Spleen (tissue), 11 donors: ENCODE results near the gene ZXDC. TPM values are rescaled to one million over a fixed set of nuclear protein-coding genes. Genes with fewer than 3 reads are reported as not detected.

Source experiments
- DNase-seq: peaks from one replicate; pipeline ENCODE4 v3.0.0-alpha.2; 2020
- H3K27ac ChIP-seq, 8 donors: fragments of 200-600 bp; sonication (generic) in 7 of 8; 1 replicate in 4 of 8; 2 replicates in 4 of 8; pipeline versions ENCODE4 v1.5.0 to v1.8.0; 2016 to 2021; ENCODE audit warnings: inconsistent platforms in 4 of 8, mild to moderate bottlenecking in 4 of 8, moderate library complexity in 1 of 8
- H3K27me3 ChIP-seq, 7 donors: fragments of 200-600 bp; sonication (generic) in 6 of 7; replicated peaks in 1 of 7; 1 replicate in 4 of 7; 2 replicates in 3 of 7; pipeline versions ENCODE4 v1.5.0 to v1.8.0; 2016 to 2021; ENCODE audit warnings: inconsistent platforms in 3 of 7, mild to moderate bottlenecking in 1 of 7
- H3K36me3 ChIP-seq, 6 donors: fragments of 200-600 bp; sonication (generic) in 5 of 6; 1 replicate in 4 of 6; 2 replicates in 2 of 6; pipeline versions ENCODE4 v1.5.0 to v1.8.0; 2016 to 2021; ENCODE audit warnings: inconsistent platforms in 2 of 6
- H3K4me1 ChIP-seq, 6 donors: fragments of 200-600 bp; sonication (generic) in 5 of 6; 1 replicate in 3 of 6; 2 replicates in 3 of 6; pipeline versions ENCODE4 v1.5.0 to v1.8.0; 2016 to 2021; ENCODE audit warnings: inconsistent platforms in 3 of 6
- H3K4me3 ChIP-seq, 8 donors: fragments of 200-600 bp; sonication (generic) in 7 of 8; 1 replicate in 4 of 8; 2 replicates in 4 of 8; pipeline versions ENCODE4 v1.5.0 to v1.8.0; 2016 to 2021; ENCODE audit warnings: inconsistent platforms in 4 of 8, mild to moderate bottlenecking in 4 of 8, moderate library complexity in 2 of 8
- H3K9me3 ChIP-seq, 8 donors: fragments of 200-600 bp; sonication (generic) in 7 of 8; 1 replicate in 4 of 8; 2 replicates in 4 of 8; pipeline versions ENCODE4 v1.5.0 to v1.8.0; 2016 to 2021; ENCODE audit warnings: inconsistent platforms in 4 of 8
- POLR2A ChIP-seq, 3 donors: fragments of 450-650 bp; IDR thresholded peaks; one replicate each; pipeline ENCODE4 v1.5.1; 2017; ENCODE audit warnings: antibody characterized with exemption in 3 of 3, mild to moderate bottlenecking in 1 of 3
- POLR2AphosphoS5 ChIP-seq, 3 donors: sonication (generic); formaldehyde crosslinking; IDR thresholded peaks; one replicate each; pipeline ENCODE4 v1.5.1; 2017; ENCODE audit warnings: antibody characterized with exemption in 3 of 3
- WGBS, 5 donors: extraction: QIAGEN DNeasy Blood & Tissue Kit in 3 of 5; methylation state at CpG; one replicate each; pipeline versions ENCODE4 v1.1.5 to v1.1.7; 2013 to 2018; 5-methylcytosine and 5-hydroxymethylcytosine counted together
- intact Hi-C: fragments of 100-400 bp; cut with DNase I; formaldehyde crosslinking; loops from one replicate; pipeline ENCODE4 v1.15.0; 2023; ENCODE audit warnings: low total_unique reads
- polyA plus RNA-seq, 3 donors: library from polyadenylated mRNA; stranded (reverse); fragments of 200-250 nt; gene quantifications; one replicate each; pipeline ENCODE4 v1.2.1, GENCODE V29; 2013
- total RNA-seq, 7 donors: library from RNA; depleted of rRNA in 3 of 7; stranded (reverse); fragments of >200 nt in 3 of 7; fragmentation: NEBNext Ultra II Directional in 4 of 7; extraction: Animal tissue kit (Norgen Biotek cat#: 25700) in 4 of 7; gene quantifications; one replicate each; pipeline versions ENCODE4 v1.1.0 to v1.2.1, GENCODE V29; 2016 to 2021
- TF ChIP-seq, protein P1 (sequence below), 11 experiments: fragments of 200-600 bp in 7 of 11; fragments of 450-650 bp in 4 of 11; sonication (generic) in 4 of 11; IDR thresholded peaks in 8 of 11; conservative IDR thresholded peaks in 3 of 11; 1 replicate in 7 of 11; 2 replicates in 4 of 11; pipeline versions ENCODE4 v1.4.0 to v1.8.0; 2016 to 2021; ENCODE audit warnings: antibody characterized with exemption in 11 of 11, inconsistent platforms in 4 of 11, mild to moderate bottlenecking in 1 of 11
- donor health status: healthy with polysubstance abuse.
- donor health status: DM: no; HTN: no; CAD: no; lungs with moderate emphysema.
- donor health status: DM: no; HTN: no; CAD: no.
- donor health status: Bipolar disorder and iron deficiency.
- donor health status: healthy.
- donor health status: DM: no; HTN: no; CAD: no.
- donor health status: DM: yes; HTN: yes; CAD: no.

Gene ZXDC
- total and polyA plus RNA-seq, 10 donors, result 7.5 to 75.3 (median 48.1) TPM

DNA sequence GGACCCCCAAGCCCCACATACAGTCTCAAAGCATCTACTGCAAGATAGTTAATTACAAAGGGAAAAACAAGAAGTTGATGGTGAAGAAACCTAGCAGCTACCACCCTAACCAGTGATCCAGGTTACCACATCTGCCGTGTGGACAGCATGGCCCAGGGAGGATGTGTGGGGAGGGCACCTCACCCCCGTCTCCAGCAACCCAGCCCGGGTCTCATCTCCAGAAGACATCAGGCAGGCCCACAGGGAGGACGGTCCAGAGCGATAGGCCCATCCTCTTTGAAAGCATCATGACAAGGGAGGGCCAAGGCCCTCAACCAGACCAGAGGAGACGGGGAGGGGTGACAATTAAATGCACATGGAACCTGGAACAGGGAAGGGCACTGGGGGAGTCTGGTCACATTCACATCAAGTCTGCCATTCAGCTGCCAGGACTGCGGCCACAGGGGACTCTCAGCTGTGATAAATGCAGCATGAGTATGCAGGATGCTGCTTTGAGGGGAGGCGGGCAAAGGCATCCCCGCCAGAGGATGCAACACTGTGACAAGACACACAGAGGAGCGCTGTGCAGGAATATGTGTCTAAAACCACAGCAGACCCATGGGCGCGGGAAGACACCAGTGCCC lies 18.8 kb downstream of the ZXDC start:
- peaks cover 0 to 46% (median 7%) of the 10 kb centered on the region in 6 donors for H3K4me1 ChIP-seq
- DNase-seq, result peak; percentile 47
- intact Hi-C loops, result no loop called here
- H3K27ac ChIP-seq, result peak overlapping the region in 3 of 8 donors; percentile 17 to 42 (median 24)
- no peaks in the 10 kb centered on the region for H3K9me3 ChIP-seq
- WGBS, 5 donors, result 74 to 92% (median 90%) methylated on average over 12 of the region's 12 CpGs
- H3K27me3 ChIP-seq, result no peaks in the 10 kb centered on the region
- no peak overlapping the region for H3K4me3 ChIP-seq
- no peak for TF ChIP-seq POLR2AphosphoS5 (IDR thresholded peaks at IDR 0.05)
- no peak for TF ChIP-seq POLR2A (IDR thresholded peaks at IDR 0.05)
- TF ChIP-seq, protein P1, sequence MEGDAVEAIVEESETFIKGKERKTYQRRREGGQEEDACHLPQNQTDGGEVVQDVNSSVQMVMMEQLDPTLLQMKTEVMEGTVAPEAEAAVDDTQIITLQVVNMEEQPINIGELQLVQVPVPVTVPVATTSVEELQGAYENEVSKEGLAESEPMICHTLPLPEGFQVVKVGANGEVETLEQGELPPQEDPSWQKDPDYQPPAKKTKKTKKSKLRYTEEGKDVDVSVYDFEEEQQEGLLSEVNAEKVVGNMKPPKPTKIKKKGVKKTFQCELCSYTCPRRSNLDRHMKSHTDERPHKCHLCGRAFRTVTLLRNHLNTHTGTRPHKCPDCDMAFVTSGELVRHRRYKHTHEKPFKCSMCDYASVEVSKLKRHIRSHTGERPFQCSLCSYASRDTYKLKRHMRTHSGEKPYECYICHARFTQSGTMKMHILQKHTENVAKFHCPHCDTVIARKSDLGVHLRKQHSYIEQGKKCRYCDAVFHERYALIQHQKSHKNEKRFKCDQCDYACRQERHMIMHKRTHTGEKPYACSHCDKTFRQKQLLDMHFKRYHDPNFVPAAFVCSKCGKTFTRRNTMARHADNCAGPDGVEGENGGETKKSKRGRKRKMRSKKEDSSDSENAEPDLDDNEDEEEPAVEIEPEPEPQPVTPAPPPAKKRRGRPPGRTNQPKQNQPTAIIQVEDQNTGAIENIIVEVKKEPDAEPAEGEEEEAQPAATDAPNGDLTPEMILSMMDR (IDR thresholded peaks at IDR 0.05 in 8 of 11, conservative IDR thresholded peaks at IDR 0.05 in 3 of 11), result no peak
- H3K36me3 ChIP-seq, result peaks cover 5 to 100% (median 75%) of the 10 kb centered on the region in 6 donors

DNA sequence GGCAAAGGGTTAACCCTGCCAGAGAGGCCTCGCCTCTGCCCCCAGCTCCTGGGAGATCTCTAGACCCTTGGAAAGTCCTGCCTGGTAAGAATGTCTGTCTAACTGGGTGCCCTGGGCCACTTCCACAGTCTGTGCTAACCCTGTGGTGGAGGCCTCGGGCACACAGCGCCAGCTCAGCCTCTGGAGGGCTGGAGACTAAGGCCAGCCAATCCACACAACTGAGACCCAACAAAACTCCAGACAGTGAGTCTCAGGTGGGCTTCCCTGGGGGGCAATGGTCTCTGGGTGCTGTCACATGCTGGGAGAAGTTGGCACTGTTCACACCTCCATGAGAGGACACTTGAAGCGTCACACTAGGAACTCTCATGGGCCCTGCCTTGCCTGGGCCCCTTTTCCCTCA lies 19.5 kb downstream of the ZXDC start:
- peak overlapping the region in 3 of 8 donors; percentile 17 to 42 (median 24) for H3K27ac ChIP-seq
- 67 to 92% (median 76%) methylated on average over 3 to 4 of the region's 4 CpGs for WGBS, 5 donors
- peak; percentile 72 for DNase-seq
- H3K4me3 ChIP-seq, result no peak overlapping the region
- intact Hi-C loops, result no loop called here
- no peaks in the 10 kb centered on the region for H3K9me3 ChIP-seq
- H3K4me1 ChIP-seq, result peaks cover 0 to 46% (median 8%) of the 10 kb centered on the region in 6 donors
- H3K36me3 ChIP-seq, result peaks cover 5 to 100% (median 75%) of the 10 kb centered on the region in 6 donors
- no peaks in the 10 kb centered on the region for H3K27me3 ChIP-seq
- TF ChIP-seq POLR2A (IDR thresholded peaks at IDR 0.05), result no peak
- TF ChIP-seq, protein P1 (IDR thresholded peaks at IDR 0.05 in 8 of 11, conservative IDR thresholded peaks at IDR 0.05 in 3 of 11), result no peak
- no peak for TF ChIP-seq POLR2AphosphoS5 (IDR thresholded peaks at IDR 0.05)

DNA sequence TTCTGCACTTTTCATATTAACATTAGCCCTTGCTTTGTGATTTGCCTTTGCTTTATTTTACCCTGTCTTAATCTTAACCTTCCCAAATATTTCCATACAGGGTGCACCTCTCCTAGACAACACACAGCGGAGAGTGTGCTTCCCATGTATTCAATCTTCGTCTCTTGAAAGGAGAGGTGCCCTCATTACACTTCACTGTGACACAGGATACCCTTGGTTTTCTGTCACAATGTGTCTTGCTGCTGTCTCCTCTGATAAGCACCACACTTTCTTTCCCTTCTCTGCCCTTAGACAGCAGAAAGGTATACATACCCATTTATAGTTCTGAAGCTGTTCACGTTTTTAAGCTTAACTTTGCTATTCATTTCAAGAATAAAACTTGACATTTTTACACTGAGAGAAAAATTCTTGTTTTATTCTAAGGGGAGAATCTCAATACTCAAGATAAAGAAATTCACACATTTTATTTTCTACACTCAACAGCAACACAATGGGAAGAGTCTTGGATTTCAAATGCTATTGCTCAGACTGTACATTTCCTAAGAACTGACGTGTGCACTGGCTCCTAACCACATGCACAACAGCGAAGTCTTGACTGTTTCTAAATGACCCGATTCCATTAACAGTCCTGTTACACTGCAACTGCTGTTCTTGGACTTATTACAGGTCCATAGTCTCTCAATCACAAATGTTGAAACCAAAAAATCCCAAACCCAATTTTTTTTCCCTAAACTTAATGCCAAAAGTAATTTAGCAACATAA lies 21.1 kb downstream of the ZXDC start:
- DNase-seq, result no peak
- no peaks in the 10 kb centered on the region for H3K27me3 ChIP-seq
- WGBS, 5 donors, result 75 to 89% (median 88%) methylated on average over 6 of the region's 6 CpGs
- peaks cover under 1 to 100% (median 74%) of the 10 kb centered on the region in 6 donors for H3K36me3 ChIP-seq
- peaks cover 0 to 37% (median 9%) of the 10 kb centered on the region in 6 donors for H3K4me1 ChIP-seq
- no peak overlapping the region for H3K27ac ChIP-seq
- H3K9me3 ChIP-seq, result no peaks in the 10 kb centered on the region
- TF ChIP-seq POLR2AphosphoS5 (IDR thresholded peaks at IDR 0.05) (no peak), POLR2A (IDR thresholded peaks at IDR 0.05) (no peak)
- TF ChIP-seq, protein P1 (IDR thresholded peaks at IDR 0.05 in 8 of 11, conservative IDR thresholded peaks at IDR 0.05 in 3 of 11), result no peak
- intact Hi-C loops, result no loop called here
- H3K4me3 ChIP-seq, result no peak overlapping the region

DNA sequence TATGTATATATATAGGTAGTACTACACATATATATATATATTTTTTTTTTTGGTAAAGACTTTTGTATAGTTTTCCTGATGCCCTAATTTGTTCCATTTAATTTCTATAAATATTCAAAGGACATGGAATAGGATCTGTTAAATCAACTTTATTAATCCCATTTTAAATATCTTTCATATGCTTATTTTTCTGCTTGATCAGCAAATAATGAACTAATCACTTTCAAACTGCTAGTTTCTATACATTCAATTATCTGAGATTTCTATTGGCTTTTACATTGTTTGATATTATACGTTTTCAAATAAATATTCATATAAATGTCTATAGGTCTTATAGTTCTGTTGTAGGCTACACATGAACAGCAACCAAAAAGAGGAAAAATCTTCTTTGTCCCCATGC lies 21.7 kb downstream of the ZXDC start:
- TF ChIP-seq, protein P1 (IDR thresholded peaks at IDR 0.05 in 8 of 11, conservative IDR thresholded peaks at IDR 0.05 in 3 of 11), result no peak
- TF ChIP-seq POLR2A (IDR thresholded peaks at IDR 0.05) (no peak), POLR2AphosphoS5 (IDR thresholded peaks at IDR 0.05) (no peak)
- Histone ChIP-seq H3K4me1 (peaks cover 0 to 34% (median 9%) of the 10 kb centered on the region in 6 donors), H3K9me3 (no peaks in the 10 kb centered on the region), H3K36me3 (peaks cover 0 to 100% (median 69%) of the 10 kb centered on the region in 6 donors), H3K27ac (no peak overlapping the region), H3K27me3 (no peaks in the 10 kb centered on the region), H3K4me3 (no peak overlapping the region)
- no peak for DNase-seq
- WGBS, 5 donors, result 85 to 96% (median 94%) methylated on average over 1 of the region's 1 CpG
- intact Hi-C loops, result no loop called here
